Stimulated activated CD4-positive, alpha-beta T cell treated with anti-CD3 and anti-CD28 coated beads, TNF-alpha, amount 100 ng/mL, for 4 hours (primary cell): ENCODE measurements around the gene E2F3.

Experiments used
- DNase-seq, 3 experiments: peaks; one replicate each; pipeline ENCODE4 v3.0.0-alpha.2; 2020; ENCODE audit warnings: low read depth in 3 of 3

The E2F3 gene

GRCh38 chr6:20533746-20534294 lies 132.1 kb downstream of the E2F3 start:
- no peak for DNase-seq

- peak; percentile 70 to 83 (median 82) for DNase-seq
These were observed 132.9 kb downstream of the E2F3 start, which contains the start of gene CDKAL1 for GRCh38 chr6:20534295-20535262. CDKAL1 (plus strand) TSS chr6:20534457; CDS start chr6:20546351, 11,894 bp downstream.

- DNase-seq, result no peak
These were observed 136.5 kb downstream of the E2F3 start for GRCh38 chr6:20538131-20538662.

GRCh38 chr6:20538907-20539306 lies 137.2 kb downstream of the E2F3 start:
- no peak for DNase-seq

GRCh38 chr6:20539387-20539786 lies 137.7 kb downstream of the E2F3 start:
- DNase-seq, result no peak

GRCh38 chr6:20540683-20541082 lies 139.0 kb downstream of the E2F3 start:
- no peak for DNase-seq

GRCh38 chr6:20541382-20541781 lies 139.7 kb downstream of the E2F3 start:
- no peak for DNase-seq

GRCh38 chr6:20542927-20543602 lies 141.4 kb downstream of the E2F3 start:
- no peak for DNase-seq
